Measurements from ENCODE around the gene ZNF821. TPM values are rescaled to one million over a fixed set of nuclear protein-coding genes. Genes with fewer than 3 reads are reported as not detected.
A peak's percentile ranks its signal among the peaks of the same experiment; 100 is the strongest.

The ZNF821 gene
- total RNA-seq, 2 donors from 2014 or later = 6.3 to 10.1 TPM

DNA sequence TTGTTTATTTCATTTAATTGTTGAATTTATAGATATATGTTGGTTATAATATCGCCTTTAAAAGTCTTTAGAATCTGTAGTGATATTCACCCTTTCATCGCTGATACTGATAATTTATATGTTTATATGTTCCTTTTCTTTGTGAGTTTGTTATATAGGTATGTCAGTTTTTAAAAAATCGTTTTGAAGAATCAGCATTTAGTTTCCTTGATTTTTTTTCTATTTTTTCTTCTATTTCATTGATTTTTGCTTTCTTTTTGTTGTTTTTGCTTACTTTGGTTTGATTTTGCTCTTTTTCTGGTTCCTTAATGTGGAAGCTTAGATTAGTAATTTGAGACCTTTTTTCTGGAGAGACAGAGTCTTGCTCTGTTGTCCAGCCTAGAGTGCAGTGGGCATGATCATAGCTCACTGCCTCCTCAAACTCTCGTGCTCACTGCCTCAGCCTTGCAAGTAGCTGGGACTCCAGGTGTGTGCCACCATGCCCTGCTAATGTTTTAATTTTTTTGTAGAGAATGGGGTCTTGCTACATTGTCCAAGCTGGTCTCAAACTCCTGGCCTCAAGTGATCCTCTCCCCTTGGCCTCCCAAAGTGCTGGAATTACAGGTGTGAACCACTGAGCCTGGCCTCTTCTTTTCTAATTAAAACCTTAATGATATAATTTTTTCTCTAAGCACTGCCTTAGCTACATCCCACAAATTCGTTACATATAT lies 18.8 kb upstream of the ZNF821 start:
- no peaks in the 10 kb centered on the region for H3K27me3 ChIP-seq
- TF ChIP-seq, protein P1, sequence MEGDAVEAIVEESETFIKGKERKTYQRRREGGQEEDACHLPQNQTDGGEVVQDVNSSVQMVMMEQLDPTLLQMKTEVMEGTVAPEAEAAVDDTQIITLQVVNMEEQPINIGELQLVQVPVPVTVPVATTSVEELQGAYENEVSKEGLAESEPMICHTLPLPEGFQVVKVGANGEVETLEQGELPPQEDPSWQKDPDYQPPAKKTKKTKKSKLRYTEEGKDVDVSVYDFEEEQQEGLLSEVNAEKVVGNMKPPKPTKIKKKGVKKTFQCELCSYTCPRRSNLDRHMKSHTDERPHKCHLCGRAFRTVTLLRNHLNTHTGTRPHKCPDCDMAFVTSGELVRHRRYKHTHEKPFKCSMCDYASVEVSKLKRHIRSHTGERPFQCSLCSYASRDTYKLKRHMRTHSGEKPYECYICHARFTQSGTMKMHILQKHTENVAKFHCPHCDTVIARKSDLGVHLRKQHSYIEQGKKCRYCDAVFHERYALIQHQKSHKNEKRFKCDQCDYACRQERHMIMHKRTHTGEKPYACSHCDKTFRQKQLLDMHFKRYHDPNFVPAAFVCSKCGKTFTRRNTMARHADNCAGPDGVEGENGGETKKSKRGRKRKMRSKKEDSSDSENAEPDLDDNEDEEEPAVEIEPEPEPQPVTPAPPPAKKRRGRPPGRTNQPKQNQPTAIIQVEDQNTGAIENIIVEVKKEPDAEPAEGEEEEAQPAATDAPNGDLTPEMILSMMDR (IDR thresholded peaks at IDR 0.05) = no peak
- H3K4me1 ChIP-seq = peaks cover 4% of the 10 kb centered on the region
- H3K9me3 ChIP-seq = no peaks in the 10 kb centered on the region
- H3K27ac ChIP-seq = no peak overlapping the region
- no peak overlapping the region for H3K9ac ChIP-seq (ENCODE audit: low read depth in 2 of 2, low read length in 2 of 2)
- intact Hi-C loops (cut with DNase I) = no loop called here
- no peaks in the 10 kb centered on the region for H3K36me3 ChIP-seq
- no peak for DNase-seq
- no peak overlapping the region for H3K4me3 ChIP-seq

DNA sequence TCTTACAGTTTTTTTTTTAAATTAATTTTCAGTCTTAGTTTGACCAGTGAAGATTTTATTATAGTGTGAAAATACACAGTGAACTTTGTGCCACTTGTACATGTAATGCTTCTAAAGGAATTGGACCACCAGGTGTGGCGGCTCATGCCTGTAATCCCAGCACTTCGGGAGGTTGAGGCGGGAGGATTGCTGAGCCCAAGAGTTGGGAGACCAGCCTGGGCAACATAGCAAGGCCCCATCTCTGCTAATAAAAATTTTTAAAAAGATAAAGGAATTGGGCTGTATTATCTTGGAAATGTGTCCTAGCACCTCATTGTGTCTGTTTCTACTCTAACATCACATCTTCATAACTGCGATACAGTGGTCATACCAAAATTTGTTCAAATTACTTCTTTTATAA lies 15.2 kb upstream of the ZNF821 start:
- no peak for DNase-seq
- Histone ChIP-seq H3K9me3 (no peaks in the 10 kb centered on the region), H3K27me3 (no peaks in the 10 kb centered on the region), H3K36me3 (no peaks in the 10 kb centered on the region), H3K4me1 (peaks cover 16% of the 10 kb centered on the region), H3K4me3 (no peak overlapping the region), H3K27ac (no peak overlapping the region), H3K9ac (ENCODE audit: low read depth in 2 of 2, low read length in 2 of 2) (no peak overlapping the region)
- intact Hi-C loops (cut with DNase I) = no loop called here
- TF ChIP-seq, protein P1 (IDR thresholded peaks at IDR 0.05) = no peak

DNA sequence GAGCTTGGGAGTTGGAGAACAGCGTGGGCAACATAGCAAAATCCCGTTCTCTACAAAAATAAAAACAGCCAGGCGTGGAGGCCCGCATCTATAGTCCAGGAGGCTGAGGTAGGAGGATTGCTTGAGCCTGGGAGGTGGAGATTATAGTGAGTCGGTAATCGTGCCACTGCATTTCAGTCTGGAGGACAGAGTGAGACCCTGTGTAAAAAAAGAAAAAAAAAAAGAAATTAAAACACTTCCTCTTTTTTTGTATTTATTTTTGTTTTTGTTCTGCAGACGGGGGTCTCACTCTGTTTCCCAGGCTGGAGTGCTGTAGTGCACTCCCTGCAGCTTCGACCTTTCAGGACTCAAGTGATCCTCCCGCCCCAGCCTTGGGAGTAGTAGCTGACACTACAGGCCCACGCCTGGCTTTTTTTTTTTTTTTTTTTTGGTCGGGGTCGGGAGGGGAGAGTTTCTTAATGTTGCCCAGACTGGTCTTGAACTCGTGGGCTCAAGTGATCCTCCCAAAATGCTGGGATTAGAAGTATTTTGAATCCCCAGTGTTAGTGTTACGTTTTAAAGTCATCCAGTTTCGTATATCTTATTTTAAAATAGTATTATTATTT lies 12.9 kb upstream of the ZNF821 start:
- no peak for DNase-seq
- H3K9ac ChIP-seq (ENCODE audit: low read depth in 2 of 2, low read length in 2 of 2) = peak overlapping the region; percentile 55 to 58

DNA sequence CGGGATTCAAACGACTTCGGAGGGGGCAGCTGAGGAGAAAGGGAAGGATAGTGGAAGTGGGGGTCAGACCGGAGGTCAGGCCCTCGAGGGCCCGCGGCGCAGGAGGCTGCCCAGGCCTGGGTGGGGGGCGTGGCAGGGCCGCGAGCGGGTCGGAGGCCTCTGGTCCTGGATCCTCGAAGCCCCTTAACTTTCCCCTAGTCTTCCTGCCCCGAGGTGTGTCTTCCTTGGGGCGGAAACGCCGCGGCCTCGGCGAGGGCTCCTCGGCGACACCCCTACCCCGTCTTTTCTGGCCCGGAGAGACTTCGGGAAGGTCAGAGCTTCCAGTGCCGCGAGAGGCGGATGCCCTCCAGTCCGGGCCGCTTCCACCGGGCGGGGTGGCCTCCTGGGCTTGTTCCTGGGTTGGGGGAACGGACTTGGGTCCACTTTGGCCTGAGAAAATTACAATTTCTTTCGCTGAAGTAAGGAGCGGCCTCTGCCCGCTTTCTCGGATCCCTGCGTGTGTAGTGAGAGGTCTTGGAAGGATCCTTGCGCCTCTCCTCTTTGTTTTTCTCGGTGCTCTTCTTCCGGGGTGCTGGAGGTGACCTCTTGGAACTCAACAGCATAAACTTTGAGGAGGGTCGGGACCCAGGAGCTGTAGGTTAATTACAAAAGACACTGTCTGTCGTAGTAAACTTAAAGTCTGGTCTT lies 11.8 kb upstream of the ZNF821 start:
- Histone ChIP-seq H3K9me3 (no peaks in the 10 kb centered on the region), H3K9ac (ENCODE audit: low read depth in 2 of 2, low read length in 2 of 2) (peak overlapping the region; percentile 99 to 100), H3K27me3 (no peaks in the 10 kb centered on the region), H3K27ac (peak overlapping the region; percentile 98), H3K4me1 (peaks cover 16% of the 10 kb centered on the region), H3K36me3 (no peaks in the 10 kb centered on the region), H3K4me3 (peak overlapping the region; percentile 83)
- TF ChIP-seq, protein P1 (IDR thresholded peaks at IDR 0.05) = no peak
- intact Hi-C loops (cut with DNase I) = loop anchor here (2.0 kb wide), 1 partner anchor 87 kb away; the partner anchor contains the start of gene AP1G1
- DNase-seq = peak; percentile 48

More for the DNA sequence above, 12.9 kb upstream of the ZNF821 start:
- TF ChIP-seq, protein P1 (IDR thresholded peaks at IDR 0.05) = no peak
- peaks cover 16% of the 10 kb centered on the region for H3K4me1 ChIP-seq
- H3K4me3 ChIP-seq = peak overlapping the region; percentile 83
- H3K9me3 ChIP-seq = no peaks in the 10 kb centered on the region
- H3K36me3 ChIP-seq = no peaks in the 10 kb centered on the region
- no peaks in the 10 kb centered on the region for H3K27me3 ChIP-seq
- intact Hi-C loops (cut with DNase I) = no loop called here
- H3K27ac ChIP-seq = peak overlapping the region; percentile 9

DNA sequence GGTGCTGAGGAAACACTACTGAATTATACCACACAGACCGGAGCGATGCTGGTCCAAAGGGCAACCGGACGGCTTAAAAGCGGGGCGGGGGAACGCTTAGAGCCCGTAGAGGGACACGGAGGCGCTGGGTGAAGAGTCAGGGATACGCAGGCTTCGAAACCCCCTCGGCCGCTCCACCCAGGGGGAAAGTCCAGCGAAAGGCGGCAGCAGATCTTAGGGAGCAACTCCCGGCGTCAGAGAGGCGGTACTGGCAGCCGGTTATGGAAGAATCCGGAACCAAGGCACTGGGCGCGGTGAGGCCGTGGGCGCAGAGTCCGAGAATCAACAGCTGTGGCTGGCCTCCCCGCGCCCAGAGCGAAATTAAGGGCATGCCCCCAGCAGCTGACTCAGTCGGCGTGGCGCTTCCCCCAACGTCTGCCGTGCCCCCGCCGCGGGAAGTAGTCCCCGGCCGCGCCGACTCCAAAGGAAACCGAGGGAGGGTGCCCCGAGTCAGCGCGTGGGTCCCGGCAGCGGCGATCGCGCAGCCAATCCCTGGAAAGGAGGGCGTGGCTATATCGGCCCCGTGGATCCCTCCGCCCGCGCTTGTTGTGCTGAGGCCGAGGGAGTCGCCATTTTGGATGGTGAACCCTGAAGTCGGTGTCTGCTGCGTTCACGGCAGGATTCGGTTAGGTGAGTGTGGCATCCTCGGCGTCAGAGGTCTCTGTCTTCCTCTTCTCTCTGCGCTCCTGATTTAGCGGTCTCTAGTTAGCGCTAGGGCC lies 11.1 kb upstream of the ZNF821 start, which contains the start of gene IST1:
Gene IST1, plus strand, starts transcription at position 611 of the 758 bp plus-strand sequence. CDS start 20,110 bp downstream, outside the sequence.
- H3K9ac ChIP-seq (ENCODE audit: low read depth in 2 of 2, low read length in 2 of 2) = peak within 1 kb of the TSS; percentile 99 to 100
- H3K27me3 ChIP-seq = no peaks in the 10 kb centered on the region
- DNase-seq = peak; percentile 97
- TF ChIP-seq, protein P1 (IDR thresholded peaks at IDR 0.05) = no peak
- peaks cover 16% of the 10 kb centered on the region for H3K4me1 ChIP-seq
- no peaks in the 10 kb centered on the region for H3K9me3 ChIP-seq
- no peaks in the 10 kb centered on the region for H3K36me3 ChIP-seq
- H3K4me3 ChIP-seq = peak within 1 kb of the TSS; percentile 83
- H3K27ac ChIP-seq = peak within 1 kb of the TSS; percentile 98
- intact Hi-C loops (cut with DNase I) = loop anchor here (2.0 kb wide), 1 partner anchor 86 kb away; the partner anchor contains the start of gene AP1G1
